Central memory CD8-positive, alpha-beta T cell (primary cell): ENCODE data around the gene AEBP2.
"Not testable (repeated sequence)": the region's sequence is repeated elsewhere in the genome, so short reads cannot be mapped to it uniquely, and the experiment has no call there.

Experiments used
- ATAC-seq: fragments of 150-1000 bp; cut with Tn5 transposase; replicated peaks from 2 replicates; pipeline ENCODE4 v1.10.0; 2022; ENCODE audit warnings: mild to moderate bottlenecking, moderate FRiP score, moderate number of reproducible peaks; ENCODE audit not compliant: poor library complexity, severe bottlenecking; ENCODE audit errors: extremely low read depth
- DNase-seq, 2 donors: peaks; one replicate each; pipeline ENCODE4 v3.0.0; 2021; ENCODE audit warnings: low spot score in 2 of 2
- H3K27ac Mint-ChIP-seq: one replicate; pipeline ENCODE4 v1.8.0; 2022; ENCODE audit warnings: low read depth, mild to moderate bottlenecking, moderate library complexity, mixed read lengths
- H3K27me3 Mint-ChIP-seq: one replicate; pipeline ENCODE4 v1.8.0; 2022; ENCODE audit warnings: mixed read lengths
- H3K36me3 Mint-ChIP-seq: one replicate; pipeline ENCODE4 v1.8.0; 2022; ENCODE audit warnings: mild to moderate bottlenecking, moderate library complexity, mixed read lengths; ENCODE audit not compliant: insufficient read depth
- H3K4me1 Mint-ChIP-seq: one replicate; pipeline ENCODE4 v1.8.0; 2022; ENCODE audit warnings: mixed read lengths
- H3K4me3 Mint-ChIP-seq: one replicate; pipeline ENCODE4 v1.8.0; 2022; ENCODE audit warnings: mild to moderate bottlenecking, moderate library complexity, mixed read lengths
- H3K9me3 Mint-ChIP-seq: one replicate; pipeline ENCODE4 v1.8.0; 2022; ENCODE audit warnings: mixed read lengths

The AEBP2 gene

DNA sequence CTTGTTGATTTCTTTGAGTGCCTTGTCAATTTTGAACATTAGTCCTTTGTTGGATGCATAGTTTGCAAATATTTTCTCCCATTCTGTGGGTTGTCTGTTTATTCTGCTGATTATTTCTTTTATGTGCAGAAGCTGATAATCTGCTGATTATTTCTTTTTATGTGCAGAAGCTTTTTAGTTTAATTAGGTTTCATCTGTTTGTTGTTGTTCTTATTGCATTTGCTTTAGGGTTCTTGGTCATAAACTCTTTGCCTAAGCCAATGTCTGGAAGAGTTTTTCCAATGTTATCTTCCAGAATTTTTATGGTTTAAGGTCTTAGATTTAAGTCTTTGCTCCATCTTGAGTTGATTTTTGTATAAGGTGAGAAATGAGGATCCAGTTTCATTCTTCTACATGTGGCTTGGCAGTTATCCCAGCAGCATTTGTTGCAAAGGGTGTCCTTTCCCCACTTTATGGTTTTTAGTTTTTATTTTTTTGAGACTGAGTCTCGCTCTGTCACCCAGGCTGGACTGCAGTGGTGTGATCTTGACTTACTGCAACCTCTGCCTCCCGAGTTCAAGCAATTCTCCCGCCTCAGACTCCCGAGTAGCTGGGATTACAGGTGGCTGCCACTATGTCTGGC, 36.7 kb downstream of the AEBP2 start:
- Mint-ChIP-seq H3K4me1 (peaks cover 54% of the 10 kb centered on the region), H3K36me3 (peaks cover 34% of the 10 kb centered on the region)
- H3K27ac Mint-ChIP-seq, DNase-seq, H3K4me3 Mint-ChIP-seq, H3K27me3 Mint-ChIP-seq, ATAC-seq, H3K9me3 Mint-ChIP-seq: not testable (repeated sequence)

DNA sequence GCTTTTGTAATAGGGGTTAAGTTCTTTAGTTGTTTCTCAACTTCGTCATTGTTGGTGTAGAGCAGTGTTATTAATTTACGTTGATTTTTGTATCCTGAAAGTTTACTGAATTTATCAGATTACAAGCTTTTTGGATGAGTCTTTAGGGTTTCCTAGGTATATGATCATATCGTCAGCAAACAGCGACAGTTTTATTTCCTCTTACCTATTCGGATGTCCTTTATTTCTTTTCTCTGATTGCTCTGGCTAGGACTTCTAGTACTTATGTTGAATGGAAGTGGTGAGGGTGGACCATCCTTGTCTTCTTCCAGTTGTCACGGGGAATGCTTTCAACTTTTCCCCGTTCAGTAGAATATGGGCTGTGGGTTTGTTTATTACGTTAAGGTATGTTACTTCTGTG, 37.8 kb downstream of the AEBP2 start:
- Mint-ChIP-seq H3K36me3 (peaks cover 41% of the 10 kb centered on the region), H3K27me3 (no peaks in the 10 kb centered on the region), H3K27ac (peak overlapping the region; percentile 47), H3K4me1 (peaks cover 54% of the 10 kb centered on the region), H3K9me3 (peaks cover 4% of the 10 kb centered on the region), H3K4me3 (no peak overlapping the region)
- DNase-seq (no peak), ATAC-seq (no peak)

DNA sequence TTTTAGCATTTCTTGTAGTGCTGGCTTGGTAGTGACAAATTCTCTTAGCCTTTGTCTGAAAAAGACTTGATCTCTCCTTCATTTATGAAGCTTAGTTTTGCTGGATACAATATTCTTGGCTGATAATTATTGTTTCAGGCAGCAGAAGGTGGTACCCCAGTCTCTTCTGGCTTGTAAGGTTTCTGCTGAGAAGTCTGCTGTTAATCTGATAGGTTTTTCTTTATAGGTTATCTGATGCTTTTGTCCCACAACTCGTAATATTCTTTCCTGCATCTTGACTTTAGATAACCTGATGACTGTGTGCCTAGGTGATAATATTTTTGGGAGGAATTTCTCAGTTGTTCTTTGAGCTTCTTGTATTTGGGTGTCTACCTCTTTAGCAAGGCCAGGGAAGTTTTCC, 41.2 kb downstream of the AEBP2 start:
- H3K4me3 Mint-ChIP-seq = no peak overlapping the region
- ATAC-seq (no peak), DNase-seq (no peak)
- peaks cover 4% of the 10 kb centered on the region for H3K9me3 Mint-ChIP-seq
- H3K27me3 Mint-ChIP-seq = no peaks in the 10 kb centered on the region
- peaks cover 27% of the 10 kb centered on the region for H3K36me3 Mint-ChIP-seq
- H3K4me1 Mint-ChIP-seq = peaks cover 66% of the 10 kb centered on the region
- H3K27ac Mint-ChIP-seq = no peak overlapping the region

DNA sequence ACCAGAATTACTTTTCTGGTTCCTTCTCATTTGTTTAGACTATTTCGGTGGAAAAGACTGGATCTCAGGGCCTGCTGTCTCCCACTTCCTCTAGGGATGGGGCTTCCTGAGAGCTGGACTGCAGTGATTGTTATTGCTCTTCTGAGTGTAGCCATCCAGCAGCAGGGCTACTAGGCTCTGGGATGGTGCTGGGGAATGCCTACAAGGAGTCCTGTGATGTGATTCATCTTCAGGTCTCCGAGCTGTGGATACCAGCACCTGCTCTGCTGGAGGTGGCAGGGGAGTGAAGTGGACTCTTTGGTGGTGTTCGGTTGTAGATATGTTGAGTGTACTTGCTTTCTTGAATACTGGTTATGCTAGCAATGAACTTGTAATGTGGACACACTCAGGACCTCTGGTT, 42.7 kb downstream of the AEBP2 start:
- Mint-ChIP-seq H3K4me3 (peak overlapping the region; percentile 50), H3K36me3 (peaks cover 19% of the 10 kb centered on the region), H3K27me3 (no peaks in the 10 kb centered on the region), H3K27ac (peak overlapping the region; percentile 86), H3K9me3 (peaks cover 4% of the 10 kb centered on the region), H3K4me1 (peaks cover 65% of the 10 kb centered on the region)
- DNase-seq = no peak
- ATAC-seq = no peak

DNA sequence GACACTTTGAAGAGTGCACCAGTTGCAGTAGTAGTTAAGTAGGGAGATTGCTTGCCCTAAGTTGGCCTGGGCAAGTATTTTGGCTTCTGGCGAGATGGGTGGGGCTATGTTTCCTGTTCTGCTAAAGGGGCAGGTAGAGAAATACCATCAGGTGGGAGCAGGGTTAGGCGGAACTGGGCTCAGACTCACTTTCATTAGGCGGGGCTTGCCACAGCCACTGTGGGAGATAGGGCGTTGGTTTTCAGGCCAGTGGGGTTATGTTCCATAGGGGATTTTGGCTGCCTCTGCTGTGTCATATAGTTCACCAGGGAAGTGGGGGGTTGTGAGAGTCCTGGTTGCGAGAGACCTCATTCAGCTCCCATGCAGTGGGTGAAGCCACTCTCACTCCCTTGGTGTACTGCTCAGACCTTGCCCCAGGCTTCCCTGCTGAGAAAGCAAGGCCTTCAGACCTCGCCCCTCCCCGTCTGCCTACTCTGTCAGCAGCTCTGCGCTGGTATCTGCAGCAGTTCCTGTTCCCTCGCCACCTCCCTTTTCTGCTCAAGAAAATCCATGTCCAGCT, 43.3 kb downstream of the AEBP2 start:
- peaks cover 19% of the 10 kb centered on the region for H3K36me3 Mint-ChIP-seq
- H3K27ac Mint-ChIP-seq = peak overlapping the region; percentile 86
- no peak for DNase-seq
- ATAC-seq = peak; percentile 68
- H3K4me1 Mint-ChIP-seq = peaks cover 60% of the 10 kb centered on the region
- H3K27me3 Mint-ChIP-seq = no peaks in the 10 kb centered on the region
- H3K9me3 Mint-ChIP-seq = peaks cover 4% of the 10 kb centered on the region
- peak overlapping the region; percentile 50 for H3K4me3 Mint-ChIP-seq

DNA sequence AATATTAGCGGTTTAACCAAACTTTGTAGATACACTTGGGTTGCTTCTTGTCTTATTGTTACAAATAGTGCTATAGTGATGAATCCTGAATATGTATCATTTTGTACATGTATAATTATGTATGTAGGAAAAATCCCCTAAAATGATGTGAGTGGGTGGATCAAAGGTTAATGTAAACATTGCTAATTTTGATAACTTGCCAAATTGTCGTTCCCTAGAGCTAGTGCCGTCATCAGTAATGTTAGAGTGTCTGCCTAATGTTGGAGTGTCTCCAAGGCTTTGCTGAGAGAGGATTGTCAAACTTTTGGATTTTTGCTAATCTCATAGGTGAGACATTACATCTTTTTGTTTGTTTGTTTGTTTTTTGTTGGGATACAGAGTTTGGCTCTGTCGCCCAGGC, 44.4 kb downstream of the AEBP2 start:
- Mint-ChIP-seq H3K36me3 (peaks cover 22% of the 10 kb centered on the region), H3K9me3 (peaks cover 4% of the 10 kb centered on the region)
- ATAC-seq = no peak

DNA sequence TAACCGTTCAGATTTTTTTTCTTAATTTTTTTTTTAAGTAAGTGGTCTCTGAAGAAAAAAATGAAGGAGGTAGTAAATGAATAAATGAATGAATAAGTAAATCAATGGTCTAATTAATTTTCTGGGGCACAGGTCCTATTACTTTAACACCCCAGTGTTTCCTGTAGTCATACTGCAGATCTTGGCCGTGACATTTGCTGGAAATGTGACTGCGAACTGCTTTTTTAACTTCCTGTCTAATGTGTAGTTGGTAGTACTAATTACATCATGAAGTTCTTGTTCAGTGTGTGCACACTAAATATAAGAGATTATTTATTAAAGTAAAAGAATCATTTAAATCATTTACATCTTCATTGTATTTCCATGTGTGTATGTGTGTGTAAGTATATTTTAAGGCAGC, 45.4 kb downstream of the AEBP2 start:
- Mint-ChIP-seq H3K4me1 (peaks cover 60% of the 10 kb centered on the region), H3K9me3 (peaks cover 4% of the 10 kb centered on the region), H3K36me3 (peaks cover 28% of the 10 kb centered on the region), H3K27me3 (no peaks in the 10 kb centered on the region), H3K27ac (peak overlapping the region; percentile 86), H3K4me3 (peak overlapping the region; percentile 9)
- DNase-seq = no peak
- peak; percentile 36 for ATAC-seq

More for the DNA sequence above, 44.4 kb downstream of the AEBP2 start:
- peaks cover 54% of the 10 kb centered on the region for H3K4me1 Mint-ChIP-seq
- peak overlapping the region; percentile 50 for H3K4me3 Mint-ChIP-seq
- H3K27ac Mint-ChIP-seq = peak overlapping the region; percentile 86
- H3K27me3 Mint-ChIP-seq = no peaks in the 10 kb centered on the region
- no peak for DNase-seq

DNA sequence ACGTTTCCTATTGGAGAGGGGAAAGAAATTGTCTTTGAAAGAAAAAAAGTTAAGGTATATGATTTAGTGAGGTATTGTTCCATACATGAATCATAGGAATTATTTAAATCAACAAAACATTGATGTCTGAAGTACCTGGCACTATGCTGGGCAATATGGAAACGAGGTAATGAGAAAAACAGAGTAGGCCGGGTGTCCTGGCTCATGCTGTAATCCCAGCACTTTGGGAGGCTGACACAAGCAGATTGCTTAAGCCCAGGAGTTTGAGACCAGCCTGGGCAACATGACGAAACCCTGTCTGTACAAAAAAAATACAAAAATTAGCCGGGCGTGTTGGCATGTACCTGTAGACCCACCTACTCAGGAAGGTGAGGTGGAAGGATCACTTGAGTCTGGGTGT, 45.9 kb downstream of the AEBP2 start:
- no peak for ATAC-seq
- peaks cover 4% of the 10 kb centered on the region for H3K9me3 Mint-ChIP-seq
- no peaks in the 10 kb centered on the region for H3K27me3 Mint-ChIP-seq
- H3K36me3 Mint-ChIP-seq = peaks cover 28% of the 10 kb centered on the region
- peak overlapping the region; percentile 27 for H3K4me3 Mint-ChIP-seq
- peaks cover 60% of the 10 kb centered on the region for H3K4me1 Mint-ChIP-seq
- H3K27ac Mint-ChIP-seq = peak overlapping the region; percentile 86
- no peak for DNase-seq

DNA sequence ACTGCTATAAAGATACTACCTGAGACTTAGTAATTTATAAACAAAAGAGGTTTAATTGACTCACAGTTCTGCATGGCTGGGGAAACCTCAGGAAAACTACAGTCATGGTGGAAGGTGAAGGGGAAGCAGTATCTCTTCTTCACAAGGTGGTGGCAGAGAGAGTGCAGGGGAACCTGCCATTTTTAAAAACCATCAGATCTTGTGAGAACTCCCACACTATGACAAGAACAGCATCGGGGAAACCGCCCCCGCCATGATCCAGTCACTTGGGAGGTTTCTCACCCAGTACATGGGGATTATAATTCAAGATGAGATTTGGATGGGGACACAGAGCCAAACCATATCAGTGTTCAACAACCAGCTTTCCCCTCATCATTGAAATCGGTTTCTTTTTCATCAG, 49.9 kb downstream of the AEBP2 start:
- DNase-seq = no peak
- no peak overlapping the region for H3K4me3 Mint-ChIP-seq
- H3K9me3 Mint-ChIP-seq = no peaks in the 10 kb centered on the region
- H3K4me1 Mint-ChIP-seq = peaks cover 47% of the 10 kb centered on the region
- peaks cover 22% of the 10 kb centered on the region for H3K36me3 Mint-ChIP-seq
- no peak for ATAC-seq
- H3K27me3 Mint-ChIP-seq = no peaks in the 10 kb centered on the region
- no peak overlapping the region for H3K27ac Mint-ChIP-seq

DNA sequence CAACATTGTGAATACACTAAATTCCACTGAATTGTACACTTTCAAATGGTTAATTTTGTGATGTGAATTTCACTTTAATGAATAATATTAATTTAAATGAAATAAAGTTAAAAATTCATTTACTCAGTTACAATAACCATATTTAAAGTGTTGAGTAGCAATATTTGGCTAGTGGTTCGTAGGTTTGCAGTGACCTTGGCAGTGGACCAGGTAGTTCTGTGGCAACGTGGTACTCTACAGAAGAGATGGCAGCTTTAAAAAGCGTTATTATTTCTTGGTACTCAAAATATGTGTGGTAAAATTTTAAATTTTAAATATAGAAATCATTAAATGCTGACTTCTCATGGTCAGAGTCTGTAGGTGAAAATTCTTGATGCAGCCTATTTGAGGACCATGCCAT, 51.6 kb downstream of the AEBP2 start:
- Mint-ChIP-seq H3K27ac (no peak overlapping the region), H3K4me3 (no peak overlapping the region), H3K4me1 (peaks cover 34% of the 10 kb centered on the region), H3K27me3 (no peaks in the 10 kb centered on the region), H3K36me3 (peaks cover 28% of the 10 kb centered on the region), H3K9me3 (no peaks in the 10 kb centered on the region)
- ATAC-seq = no peak
- DNase-seq = no peak

DNA sequence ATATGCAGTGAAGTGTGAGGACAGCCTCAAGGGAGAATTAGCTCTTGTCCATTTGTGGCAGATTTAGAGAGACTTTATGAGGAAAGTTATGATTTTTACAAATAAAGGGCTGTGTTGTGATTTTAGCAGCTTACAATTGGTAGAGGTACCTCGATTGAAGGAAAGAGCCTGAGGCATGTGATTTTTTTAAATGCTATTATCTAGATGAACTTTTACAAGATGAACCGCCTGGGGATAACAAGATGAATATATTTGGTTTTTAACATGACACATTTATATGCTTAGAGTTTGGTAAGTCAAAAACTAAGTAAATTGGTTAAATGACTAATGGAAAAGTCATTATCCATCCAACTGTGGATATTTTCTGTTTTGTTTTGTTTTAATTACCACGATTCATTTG, 52.6 kb downstream of the AEBP2 start:
- H3K27ac Mint-ChIP-seq = peak overlapping the region; percentile 66
- ATAC-seq (no peak), DNase-seq (no peak)
- peaks cover 25% of the 10 kb centered on the region for H3K4me1 Mint-ChIP-seq
- H3K36me3 Mint-ChIP-seq = peaks cover 32% of the 10 kb centered on the region
- H3K4me3 Mint-ChIP-seq = no peak overlapping the region
- H3K9me3 Mint-ChIP-seq = no peaks in the 10 kb centered on the region
- no peaks in the 10 kb centered on the region for H3K27me3 Mint-ChIP-seq

DNA sequence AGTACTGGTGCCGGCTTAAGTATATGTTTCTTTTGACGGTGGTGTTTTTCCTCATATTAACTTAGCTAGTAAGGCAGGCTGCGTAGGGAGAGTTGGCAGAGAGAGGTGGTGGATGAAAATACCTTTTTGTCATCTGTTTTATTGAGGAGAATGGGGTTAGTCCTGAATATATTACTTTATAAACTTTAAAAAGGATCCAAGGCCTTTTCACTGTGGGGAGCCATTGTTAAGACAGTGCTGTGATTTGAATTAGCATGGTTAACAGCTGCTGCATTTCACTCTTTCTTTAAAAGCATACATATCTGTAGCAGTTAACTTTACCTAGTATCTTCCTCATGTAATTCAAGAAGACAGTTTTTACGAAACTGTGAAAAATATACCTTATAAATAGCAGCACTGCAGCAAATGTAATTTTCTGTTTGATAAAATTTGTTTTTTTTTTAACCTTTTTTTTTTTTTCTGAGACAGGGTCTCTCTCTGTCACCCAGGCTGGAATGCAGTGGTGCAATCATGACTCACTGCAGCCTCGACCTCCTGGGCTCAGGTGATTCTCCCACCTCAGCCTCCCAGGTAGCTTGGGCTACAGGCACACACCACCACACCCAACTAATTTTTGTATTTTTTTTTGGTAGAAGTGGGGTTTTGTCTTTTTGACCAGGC, 57.1 kb downstream of the AEBP2 start:
- Mint-ChIP-seq H3K4me3 (no peak overlapping the region), H3K9me3 (no peaks in the 10 kb centered on the region)
- ATAC-seq = no peak

DNA sequence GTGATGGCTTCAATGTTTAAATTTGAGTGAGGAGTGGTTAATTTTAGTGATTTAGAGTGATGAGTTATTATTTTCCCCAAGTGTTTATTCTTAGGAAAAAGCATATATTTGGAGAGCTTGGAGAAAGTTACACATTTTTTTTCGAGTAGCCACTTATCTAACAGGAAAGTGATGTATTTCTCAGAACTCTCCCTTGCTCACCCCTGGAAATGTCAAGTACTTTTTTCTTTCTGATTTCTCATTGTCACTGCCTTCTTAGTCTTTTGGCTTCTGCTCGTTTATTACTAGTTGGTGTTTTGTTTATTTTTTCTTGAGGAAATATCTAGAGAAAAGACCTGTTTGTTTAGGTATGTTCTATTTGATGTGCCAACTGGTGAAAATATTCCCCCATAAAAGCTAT, 58.8 kb downstream of the AEBP2 start:
- Mint-ChIP-seq H3K27ac (peak overlapping the region; percentile 82), H3K36me3 (peaks cover 57% of the 10 kb centered on the region), H3K9me3 (no peaks in the 10 kb centered on the region), H3K27me3 (no peaks in the 10 kb centered on the region), H3K4me3 (no peak overlapping the region), H3K4me1 (peaks cover 25% of the 10 kb centered on the region)
- ATAC-seq = no peak
- DNase-seq = no peak

More for the DNA sequence above, 57.1 kb downstream of the AEBP2 start:
- Mint-ChIP-seq H3K4me1 (peaks cover 32% of the 10 kb centered on the region), H3K27me3 (no peaks in the 10 kb centered on the region), H3K27ac (peak overlapping the region; percentile 82), H3K36me3 (peaks cover 53% of the 10 kb centered on the region)
- DNase-seq = no peak
